ENCODE data around the gene IPMK.

Gene IPMK

GRCh38 chr10:58152673-58153263 is 114.9 kb downstream of the IPMK start:
- peak; percentile 40 to 51 for DNase-seq

DNA sequence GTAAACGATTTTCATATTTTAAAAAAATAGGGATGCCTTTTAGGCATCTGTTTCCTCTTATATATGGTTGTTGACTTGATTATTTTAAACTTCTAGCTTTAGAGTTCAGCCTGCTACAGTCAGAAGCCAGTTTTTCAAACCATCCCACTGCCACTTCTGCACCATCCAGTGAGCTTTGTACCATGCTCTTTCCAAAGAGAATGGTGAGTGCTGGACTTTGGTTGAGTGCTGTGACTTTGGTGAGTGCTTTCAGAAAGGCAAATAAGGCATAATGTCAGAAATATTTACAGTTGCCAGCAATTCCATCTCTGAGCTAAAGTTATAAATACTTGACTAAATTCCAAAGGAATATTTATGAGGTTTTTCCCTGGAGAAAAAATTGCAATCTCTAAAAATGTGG is 117.4 kb downstream of the IPMK start:
- no peak for DNase-seq

- no peak for DNase-seq
These were observed 123.8 kb downstream of the IPMK start for GRCh38 chr10:58143944-58144343.
